Effector memory CD4-positive, alpha-beta T cell (primary cell): Measurements from ENCODE around the gene GLYR1.
"Not testable (repeated sequence)": the region's sequence is repeated elsewhere in the genome, so short reads cannot be mapped to it uniquely, and the experiment has no call there.

Source experiments
- DNase-seq, 3 donors: peaks; one replicate each; pipeline ENCODE4 v3.0.0-alpha.2; 2020
- H3K27ac ChIP-seq: 2 replicates; pipeline ENCODE4 v1.7.0; 2013; ENCODE audit warnings: mild to moderate bottlenecking, low read length, moderate library complexity; ENCODE audit not compliant: insufficient read depth, poor library complexity, severe bottlenecking
- H3K27me3 ChIP-seq: replicated peaks from 2 replicates; pipeline ENCODE4 v1.7.0; 2013; ENCODE audit warnings: mild to moderate bottlenecking, low read length; ENCODE audit not compliant: insufficient read depth, control insufficient read depth, poor library complexity, severe bottlenecking
- H3K36me3 ChIP-seq: 2 replicates; pipeline ENCODE4 v1.7.0; 2013; ENCODE audit warnings: mild to moderate bottlenecking, low read length, moderate library complexity; ENCODE audit not compliant: control insufficient read depth, insufficient read depth
- H3K4me1 ChIP-seq: 2 replicates; pipeline ENCODE4 v1.7.0; 2013; ENCODE audit warnings: low read length, mild to moderate bottlenecking; ENCODE audit not compliant: control insufficient read depth, insufficient read depth, poor library complexity, severe bottlenecking
- H3K4me3 ChIP-seq: 2 replicates; pipeline ENCODE4 v1.7.0; 2013; ENCODE audit warnings: low read length, low read depth, mild to moderate bottlenecking; ENCODE audit not compliant: insufficient read depth, poor library complexity, severe bottlenecking
- H3K9me3 ChIP-seq: 2 replicates; pipeline ENCODE4 v1.7.0; 2013; ENCODE audit warnings: mild to moderate bottlenecking, low read length, moderate library complexity; ENCODE audit not compliant: control insufficient read depth

The GLYR1 gene

GRCh38 chr16:4792951-4793513 lies 54.1 kb downstream of the GLYR1 start:
- Histone ChIP-seq H3K9me3 (no peaks in the 10 kb centered on the region), H3K4me1 (no peaks in the 10 kb centered on the region), H3K4me3 (no peak overlapping the region), H3K27ac (no peak overlapping the region), H3K36me3 (no peaks in the 10 kb centered on the region), H3K27me3 (no peaks in the 10 kb centered on the region)
- no peak for DNase-seq

- no peaks in the 10 kb centered on the region for H3K4me1 ChIP-seq
- no peaks in the 10 kb centered on the region for H3K9me3 ChIP-seq
- DNase-seq, result no peak
- H3K27me3 ChIP-seq, result no peaks in the 10 kb centered on the region
- H3K36me3 ChIP-seq, result no peaks in the 10 kb centered on the region
- H3K4me3 ChIP-seq, result no peak overlapping the region
- H3K27ac ChIP-seq, result no peak overlapping the region
Observed at GRCh38 chr16:4790871-4791270, 56.2 kb downstream of the GLYR1 start.

GRCh38 chr16:4790261-4790660 lies 56.8 kb downstream of the GLYR1 start:
- H3K4me1 ChIP-seq, result no peaks in the 10 kb centered on the region
- H3K27me3 ChIP-seq, result no peaks in the 10 kb centered on the region
- H3K9me3 ChIP-seq, result no peaks in the 10 kb centered on the region
- no peak overlapping the region for H3K4me3 ChIP-seq
- DNase-seq, result no peak
- no peaks in the 10 kb centered on the region for H3K36me3 ChIP-seq
- H3K27ac ChIP-seq, result no peak overlapping the region

- Histone ChIP-seq H3K4me1 (no peaks in the 10 kb centered on the region), H3K9me3 (no peaks in the 10 kb centered on the region), H3K4me3 (no peak overlapping the region), H3K27me3 (no peaks in the 10 kb centered on the region), H3K36me3 (no peaks in the 10 kb centered on the region), H3K27ac (no peak overlapping the region)
- no peak for DNase-seq
Observed at GRCh38 chr16:4788910-4789309, 58.2 kb downstream of the GLYR1 start.

GRCh38 chr16:4788489-4788889 lies 58.6 kb downstream of the GLYR1 start:
- H3K4me3 ChIP-seq, result no peak overlapping the region
- no peaks in the 10 kb centered on the region for H3K36me3 ChIP-seq
- DNase-seq, result no peak
- no peak overlapping the region for H3K27ac ChIP-seq
- H3K9me3 ChIP-seq, result no peaks in the 10 kb centered on the region
- no peaks in the 10 kb centered on the region for H3K4me1 ChIP-seq
- H3K27me3 ChIP-seq, result no peaks in the 10 kb centered on the region

- H3K4me3 ChIP-seq, result no peak within 1 kb of the TSS
- no peaks in the 10 kb centered on the region for H3K36me3 ChIP-seq
- no peaks in the 10 kb centered on the region for H3K27me3 ChIP-seq
- no peaks in the 10 kb centered on the region for H3K9me3 ChIP-seq
- no peak within 1 kb of the TSS for H3K27ac ChIP-seq
- DNase-seq, result no peak
- H3K4me1 ChIP-seq, result no peaks in the 10 kb centered on the region
Observed at GRCh38 chr16:4787627-4788482, 59.2 kb downstream of the GLYR1 start, which contains the start of gene SEPTIN12. TSS of gene SEPTIN12 (minus strand) at chr16:4788345. CDS start at chr16:4787645, 700 bp downstream.

GRCh38 chr16:4787068-4787467 lies 60.0 kb downstream of the GLYR1 start:
- no peaks in the 10 kb centered on the region for H3K9me3 ChIP-seq
- H3K27me3 ChIP-seq, result no peaks in the 10 kb centered on the region
- H3K36me3 ChIP-seq, result no peaks in the 10 kb centered on the region
- no peak overlapping the region for H3K4me3 ChIP-seq
- no peaks in the 10 kb centered on the region for H3K4me1 ChIP-seq
- no peak overlapping the region for H3K27ac ChIP-seq
- no peak for DNase-seq

GRCh38 chr16:4785758-4786433 lies 61.2 kb downstream of the GLYR1 start:
- H3K4me3 ChIP-seq, result no peak overlapping the region
- no peaks in the 10 kb centered on the region for H3K4me1 ChIP-seq
- DNase-seq, result no peak
- no peaks in the 10 kb centered on the region for H3K9me3 ChIP-seq
- H3K36me3 ChIP-seq, result no peaks in the 10 kb centered on the region
- H3K27me3 ChIP-seq, result no peaks in the 10 kb centered on the region
- H3K27ac ChIP-seq, result no peak overlapping the region

- not testable (repeated sequence) for H3K4me1 ChIP-seq, H3K9me3 ChIP-seq, H3K27me3 ChIP-seq, DNase-seq, H3K27ac ChIP-seq, H3K4me3 ChIP-seq, H3K36me3 ChIP-seq
Observed at GRCh38 chr16:4784444-4784987, 62.6 kb downstream of the GLYR1 start.

GRCh38 chr16:4783951-4784336 lies 63.1 kb downstream of the GLYR1 start:
- Histone ChIP-seq H3K27ac (no peak overlapping the region), H3K4me3 (no peak overlapping the region), H3K4me1 (no peaks in the 10 kb centered on the region), H3K9me3 (no peaks in the 10 kb centered on the region), H3K27me3 (no peaks in the 10 kb centered on the region), H3K36me3 (no peaks in the 10 kb centered on the region)
- no peak for DNase-seq
